GM08714 (cell line): ENCODE measurements around the gene G0S2.
"Not testable (repeated sequence)": the region's sequence is repeated elsewhere in the genome, so short reads cannot be mapped to it uniquely, and the experiment has no call there.

ENCODE experiments used
- H3K4me3 ChIP-seq: fragments of 200-500 bp; sonication (Bioruptor generic); 2 replicates; pipeline ENCODE4 v1.5.1; 2014; ENCODE audit warnings: mild to moderate bottlenecking, low read length, inconsistent platforms
- ZNF274 ChIP-seq: IDR thresholded peaks from 2 replicates; pipeline ENCODE4 v1.6.1; 2012; ENCODE audit warnings: mild to moderate bottlenecking, low read depth, low read length

The G0S2 gene

DNA sequence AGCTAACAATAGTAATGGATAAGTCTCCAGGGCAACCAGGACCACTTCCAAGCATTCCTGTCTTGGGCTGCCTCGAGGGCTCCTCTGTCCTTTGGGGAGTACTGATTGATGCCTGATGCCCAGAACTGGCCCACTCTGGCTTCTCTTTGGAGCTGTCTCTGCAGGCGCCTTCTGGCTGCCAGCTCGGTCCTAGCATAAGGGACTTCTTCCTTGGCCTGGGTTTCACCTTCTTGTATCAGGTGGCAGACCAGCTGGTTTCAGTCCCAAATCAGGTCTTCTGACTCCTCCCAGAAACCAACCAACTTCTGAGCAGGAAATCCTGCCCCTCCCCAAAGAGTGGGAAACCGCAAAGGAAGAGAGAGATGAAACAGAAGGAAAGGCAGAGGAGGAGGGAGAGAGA is 10.6 kb downstream of the G0S2 start:
- H3K4me3 ChIP-seq = no peak overlapping the region
- TF ChIP-seq ZNF274 = no peak

DNA sequence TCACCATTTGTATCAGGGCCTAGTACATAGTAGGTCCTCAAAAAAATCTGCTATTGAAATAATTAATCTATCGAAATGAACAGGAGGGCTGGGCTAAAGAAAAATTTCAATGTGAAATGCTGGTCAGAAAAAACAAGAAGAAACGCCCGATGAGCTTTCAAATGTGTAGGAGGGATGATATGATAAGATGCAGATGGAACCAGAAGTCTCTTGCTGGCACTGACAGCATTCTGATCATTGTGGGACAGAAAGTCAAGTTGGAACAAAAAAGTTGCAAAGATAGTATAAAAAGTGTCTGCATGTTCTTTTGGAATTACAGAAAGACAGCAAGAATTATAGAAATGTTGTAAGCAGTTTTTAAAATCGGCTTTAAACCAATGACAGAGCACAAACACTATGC is 11.1 kb downstream of the G0S2 start:
- no peak for TF ChIP-seq ZNF274
- H3K4me3 ChIP-seq = no peak overlapping the region

DNA sequence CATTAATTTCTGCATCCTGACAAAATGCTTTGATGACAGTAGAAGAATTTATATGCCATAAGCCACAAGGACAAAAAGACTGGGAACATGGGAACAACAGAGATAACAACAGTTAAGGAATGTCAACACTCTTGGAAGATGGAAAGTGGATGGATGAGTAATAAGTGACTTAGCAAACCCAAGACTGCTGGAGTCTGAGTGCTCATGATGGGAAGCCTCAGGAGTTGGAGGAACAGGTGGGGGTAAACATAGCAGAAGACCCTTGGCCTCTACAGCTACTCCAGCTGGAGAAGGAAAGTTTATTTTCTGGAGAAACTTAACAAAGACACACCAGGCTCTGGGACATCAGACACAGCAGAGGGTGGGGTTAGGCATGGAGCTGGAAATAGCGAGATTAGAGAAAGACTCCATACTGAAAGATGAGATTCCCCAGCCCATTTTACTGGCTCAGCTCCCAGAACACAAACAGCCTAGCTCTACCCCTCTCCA is 13.6 kb downstream of the G0S2 start:
- TF ChIP-seq ZNF274 = no peak
- no peak overlapping the region for H3K4me3 ChIP-seq

DNA sequence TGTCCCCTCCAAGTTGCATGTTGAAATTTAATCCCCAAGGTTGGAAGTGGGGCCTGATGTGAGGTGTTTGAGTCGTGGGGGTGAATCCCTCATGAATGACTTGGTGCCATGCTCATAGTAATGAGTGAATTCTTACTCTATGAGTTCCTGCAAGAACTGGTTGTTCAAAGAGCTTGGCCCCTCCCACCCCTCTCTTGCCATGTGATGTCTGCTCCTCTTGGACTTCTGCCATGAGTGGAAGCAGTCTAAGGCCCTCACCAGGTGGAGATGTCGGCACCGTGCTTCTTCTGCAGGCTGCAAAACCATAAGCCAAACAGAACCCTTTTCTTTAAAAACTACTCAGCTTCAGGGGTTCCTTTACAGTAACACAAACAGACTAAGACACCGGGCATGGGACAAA is 14.3 kb downstream of the G0S2 start:
- TF ChIP-seq ZNF274 = no peak
- no peak overlapping the region for H3K4me3 ChIP-seq

DNA sequence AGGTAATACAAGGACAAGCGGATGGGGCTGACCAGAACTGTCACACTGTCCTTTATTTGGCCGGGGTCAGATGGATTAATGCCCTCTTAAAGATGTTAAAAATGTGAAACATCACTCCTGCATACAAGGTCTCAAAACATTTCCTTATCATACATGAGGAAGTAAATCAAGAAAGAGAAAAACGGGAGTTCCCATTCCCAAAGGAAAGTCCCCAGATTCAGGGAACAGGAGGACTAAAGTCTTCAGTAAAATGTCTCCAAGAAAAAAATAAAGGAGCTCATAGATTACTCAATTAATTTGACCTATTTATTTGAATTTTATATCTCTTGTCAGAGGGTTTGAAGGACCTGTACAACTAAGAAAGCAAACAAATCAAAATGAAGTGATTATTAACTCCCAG is 16.0 kb downstream of the G0S2 start:
- H3K4me3 ChIP-seq = no peak overlapping the region
- no peak for TF ChIP-seq ZNF274

DNA sequence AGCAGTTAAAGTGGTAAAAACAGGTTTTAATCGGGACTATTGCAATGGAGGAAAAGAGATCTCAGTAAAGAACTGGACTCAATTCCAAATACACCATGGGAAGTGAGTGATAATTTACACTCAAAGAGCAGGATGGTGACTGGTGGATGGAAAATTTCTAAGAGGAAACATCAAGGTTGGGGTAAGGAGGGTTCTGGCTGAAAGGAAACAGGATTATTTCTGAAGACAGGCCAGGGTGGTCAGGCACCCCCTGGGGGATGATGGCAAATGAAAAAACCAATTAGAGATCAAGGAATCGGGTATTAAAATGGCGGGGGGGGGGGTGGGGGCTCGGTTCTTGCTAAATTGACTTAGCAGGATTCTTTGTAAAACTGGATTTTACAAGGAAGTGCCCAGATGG is 17.1 kb downstream of the G0S2 start:
- TF ChIP-seq ZNF274 = no peak
- no peak overlapping the region for H3K4me3 ChIP-seq

DNA sequence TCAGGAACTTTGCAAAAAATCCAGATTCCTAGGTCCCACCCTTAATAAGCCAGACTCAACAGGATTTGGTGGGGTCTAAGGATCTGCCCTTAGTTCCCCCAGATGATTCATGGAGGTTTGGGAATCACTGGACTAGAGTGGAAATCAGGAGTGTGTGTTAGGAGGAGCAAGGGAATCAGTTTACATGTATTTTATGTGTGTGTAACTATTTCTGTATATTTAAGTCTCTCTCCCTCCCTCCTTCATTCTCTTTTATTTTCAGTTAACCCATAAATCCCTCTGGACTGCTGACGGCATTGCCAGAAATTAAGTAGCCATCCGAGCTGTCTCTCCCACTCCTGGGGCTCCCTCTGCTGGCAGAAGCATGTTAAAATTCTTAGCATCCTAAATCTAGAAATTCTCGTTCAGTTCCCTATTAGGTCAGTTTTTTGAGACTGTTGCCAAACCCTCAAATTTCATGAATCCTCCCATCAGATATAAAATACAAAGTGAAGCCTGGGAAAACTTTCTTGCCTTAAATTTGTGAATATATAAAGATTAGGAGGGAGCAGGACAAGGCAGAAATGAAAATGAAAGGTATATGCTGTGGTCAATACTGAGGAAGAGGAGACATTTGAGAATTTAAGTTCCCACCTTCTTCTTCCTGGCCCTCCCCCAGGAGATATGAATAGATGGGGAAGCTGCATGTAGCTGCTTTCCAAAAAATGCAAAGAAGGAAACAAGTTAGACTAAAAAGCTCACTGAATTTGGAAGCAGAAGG is 17.7 kb downstream of the G0S2 start:
- no peak for TF ChIP-seq ZNF274
- H3K4me3 ChIP-seq = no peak overlapping the region

DNA sequence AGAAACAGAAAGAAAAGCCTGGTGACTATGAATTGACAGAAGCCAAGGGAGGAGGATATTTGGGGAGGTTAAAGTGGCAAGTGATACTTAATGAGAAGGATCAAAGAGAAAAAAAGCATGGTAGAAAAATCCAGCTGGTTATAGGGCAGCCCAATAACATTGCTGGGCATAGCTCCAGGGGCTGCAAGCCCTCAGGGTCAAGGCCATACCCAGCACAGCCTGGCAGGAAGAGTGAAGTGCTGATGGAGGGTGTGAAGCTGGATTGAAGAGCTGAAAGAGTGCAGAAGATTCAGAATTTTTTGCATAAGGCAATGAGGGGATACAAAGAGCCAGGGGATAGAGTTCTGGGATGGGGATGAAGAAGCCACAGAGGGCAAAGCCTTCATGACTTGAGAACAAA is 21.5 kb downstream of the G0S2 start:
- TF ChIP-seq ZNF274 = no peak
- no peak overlapping the region for H3K4me3 ChIP-seq

DNA sequence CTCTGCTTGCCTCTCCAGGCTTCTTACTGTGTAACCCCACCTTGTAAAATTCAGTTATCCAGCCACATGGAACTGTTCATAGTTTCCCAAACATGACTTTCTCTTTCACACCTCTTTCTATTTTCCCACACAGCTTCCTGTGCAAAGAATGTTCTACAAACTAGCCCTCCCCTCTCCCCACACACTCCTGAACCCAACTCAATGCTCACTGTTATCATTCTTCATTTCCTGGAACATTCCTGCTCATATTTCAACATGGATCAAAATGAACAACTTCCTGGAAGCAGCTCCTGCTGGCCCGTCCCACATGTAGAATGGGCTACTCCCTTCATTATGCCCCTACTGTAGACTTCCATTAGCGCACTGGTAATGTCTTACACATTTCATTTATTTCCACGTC is 21.9 kb downstream of the G0S2 start:
- no peak for TF ChIP-seq ZNF274
- no peak overlapping the region for H3K4me3 ChIP-seq

DNA sequence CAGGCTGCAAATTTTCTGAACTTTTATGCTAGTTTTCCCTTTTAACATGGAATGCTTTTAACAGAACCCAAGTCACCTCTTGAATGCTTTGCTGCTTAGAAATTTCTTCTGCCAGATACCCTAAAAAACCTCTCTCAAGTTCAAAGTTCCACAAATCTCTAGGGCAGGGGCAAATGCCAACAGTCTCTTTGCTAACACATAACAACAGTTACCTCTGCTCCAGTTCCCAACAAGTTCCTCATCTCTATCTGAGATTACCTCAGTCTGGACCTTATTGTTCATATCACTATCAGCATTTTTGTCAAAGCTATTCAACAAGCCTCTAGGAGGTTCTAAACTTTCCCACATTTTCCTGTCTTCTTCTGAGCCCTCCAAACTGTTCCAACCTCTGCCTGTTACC is 25.5 kb downstream of the G0S2 start:
- not testable (repeated sequence) for H3K4me3 ChIP-seq

DNA sequence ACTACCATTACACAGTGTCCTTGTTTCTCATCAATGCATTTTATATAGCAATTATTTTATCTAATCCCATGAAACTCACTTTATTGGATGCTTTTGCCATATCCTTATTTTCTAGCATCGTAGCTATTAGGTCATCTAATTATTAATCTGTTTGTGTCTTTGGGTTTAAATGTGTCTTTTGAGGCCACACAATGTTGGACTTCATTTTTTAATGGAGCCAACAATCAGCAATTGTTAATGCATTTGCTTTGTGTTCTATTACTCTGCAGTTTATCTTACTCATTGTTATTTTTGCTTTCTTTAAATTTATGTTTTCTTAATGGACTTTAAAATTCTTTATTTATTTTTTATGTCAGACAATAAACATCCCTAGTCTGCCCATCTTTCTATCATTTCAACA is 27.6 kb downstream of the G0S2 start:
- no peak for TF ChIP-seq ZNF274
- no peak overlapping the region for H3K4me3 ChIP-seq

DNA sequence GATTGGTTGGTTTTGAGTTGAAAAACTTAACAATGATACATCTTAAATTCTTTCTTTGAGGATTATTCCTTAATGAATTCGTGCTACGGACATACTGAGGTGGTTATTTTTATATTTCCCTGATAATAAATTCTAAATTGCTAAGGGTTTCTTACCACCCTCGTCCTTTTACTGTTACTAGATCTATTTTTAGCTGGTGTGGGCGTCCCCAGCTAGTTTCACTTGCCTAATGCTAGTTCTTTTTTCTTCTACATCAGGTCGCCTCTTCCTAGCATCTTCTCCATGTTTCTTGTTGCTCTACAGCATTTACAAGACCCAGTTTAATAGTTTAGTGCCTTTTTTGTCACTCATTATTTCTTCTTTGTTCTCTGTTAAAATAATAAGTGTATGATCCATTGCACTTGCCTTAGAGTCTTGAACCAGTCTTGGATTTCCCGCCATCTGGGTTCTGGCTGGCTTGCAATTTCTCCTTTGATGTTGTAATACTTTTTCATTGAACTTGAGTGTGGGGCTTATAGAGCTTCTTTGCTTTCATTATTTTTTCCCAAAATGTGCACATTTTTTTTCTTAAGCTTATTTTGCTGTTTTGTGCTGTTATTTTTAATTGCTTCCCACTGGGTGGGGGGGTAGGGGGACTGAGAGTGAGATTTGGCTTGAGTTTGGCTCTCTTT is 28.8 kb downstream of the G0S2 start:
- TF ChIP-seq ZNF274 = no peak
- H3K4me3 ChIP-seq = no peak overlapping the region; the same call in 1 of the 2 replicates

DNA sequence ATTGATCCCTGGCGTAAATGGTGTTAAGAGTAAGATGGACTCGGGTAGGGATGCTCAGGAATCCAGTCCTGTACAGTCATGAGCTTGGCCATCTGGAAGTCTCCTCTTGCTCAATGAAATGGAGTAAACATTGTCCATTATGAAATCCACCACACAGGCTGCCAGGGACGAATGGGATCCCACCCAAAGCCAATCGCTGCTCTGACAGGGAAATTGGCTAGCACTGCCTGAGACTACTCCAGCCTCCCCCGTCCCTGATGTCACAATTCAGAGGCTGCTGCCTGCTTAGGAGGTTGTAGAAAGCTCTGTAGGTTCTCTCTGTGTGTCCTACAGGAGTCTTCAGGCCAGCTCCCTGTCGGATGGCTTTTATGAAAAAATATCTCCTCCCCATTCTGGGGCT is 29.4 kb downstream of the G0S2 start, which contains the start of gene HSD11B1:
Gene HSD11B1 (plus strand): TSS at position 263 of the 400 bp plus-strand sequence. CDS start 97 bp downstream, at position 360.
- H3K4me3 ChIP-seq = no peak within 1 kb of the TSS; the same call in 1 of the 2 replicates

DNA sequence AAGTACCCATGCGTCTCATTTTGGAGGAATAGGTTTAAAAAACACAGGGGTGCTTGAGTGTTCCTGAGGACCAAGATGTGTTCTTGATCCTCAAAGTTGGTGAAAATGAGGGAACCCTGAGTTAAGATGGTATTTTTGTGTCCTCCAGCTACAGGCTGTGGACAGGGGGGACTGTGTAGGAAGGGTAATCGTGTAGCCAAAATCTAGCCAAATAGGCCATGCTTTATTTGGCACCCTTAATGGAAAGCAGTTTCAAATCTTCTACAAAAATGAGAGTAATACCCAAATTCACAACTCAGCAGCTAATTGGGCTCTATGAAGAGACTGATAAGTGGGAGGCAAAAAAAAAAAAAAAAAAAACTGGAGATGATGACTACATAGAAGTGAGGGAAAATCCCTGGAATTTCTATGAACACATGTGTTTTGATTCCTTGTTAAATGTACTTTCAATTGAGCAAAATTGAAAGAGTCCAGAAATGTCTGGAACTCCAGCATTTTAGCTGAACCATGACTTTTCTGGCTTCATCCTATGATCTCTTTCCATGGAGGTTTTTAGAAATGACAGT is 29.9 kb downstream of the G0S2 start:
- no peak overlapping the region for H3K4me3 ChIP-seq
- no peak for TF ChIP-seq ZNF274

More for the DNA sequence above, 29.4 kb downstream of the G0S2 start, which contains the start of gene HSD11B1:
- no peak for TF ChIP-seq ZNF274

DNA sequence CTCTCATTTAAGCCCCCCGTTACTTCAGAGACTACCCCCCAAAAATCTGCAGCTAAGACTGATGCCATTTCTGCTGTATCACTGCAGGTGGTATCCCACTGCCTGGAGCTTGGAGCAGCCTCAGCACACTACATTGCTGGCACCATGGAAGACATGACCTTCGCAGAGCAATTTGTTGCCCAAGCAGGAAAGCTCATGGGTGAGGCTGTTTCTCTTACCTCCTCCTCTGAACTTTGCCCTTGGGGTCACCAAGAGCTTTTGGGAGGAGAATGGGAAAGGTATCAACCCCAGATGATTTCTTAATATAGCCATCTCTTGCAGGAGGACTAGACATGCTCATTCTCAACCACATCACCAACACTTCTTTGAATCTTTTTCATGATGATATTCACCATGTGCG is 31.4 kb downstream of the G0S2 start:
- H3K4me3 ChIP-seq = no peak overlapping the region
- no peak for TF ChIP-seq ZNF274
